Glutamatergic neuron (in vitro differentiated cells): ENCODE data around the gene ZBTB34. TPM values are rescaled to one million over a fixed set of nuclear protein-coding genes. Genes with fewer than 3 reads are reported as not detected.

Source experiments
- DNase-seq: peaks from one replicate; pipeline ENCODE4 v3.0.0; 2022
- H3K27ac Mint-ChIP-seq: one replicate; pipeline ENCODE4 v1.8.0; 2020; ENCODE audit warnings: mild to moderate bottlenecking, mixed read lengths, inconsistent platforms; ENCODE audit not compliant: unreplicated experiment
- H3K27me3 Mint-ChIP-seq: one replicate; pipeline ENCODE4 v1.8.0; 2020; ENCODE audit warnings: mild to moderate bottlenecking, moderate library complexity, mixed read lengths, inconsistent platforms; ENCODE audit not compliant: unreplicated experiment
- H3K36me3 Mint-ChIP-seq: one replicate; pipeline ENCODE4 v1.8.0; 2020; ENCODE audit warnings: mild to moderate bottlenecking, mixed read lengths, inconsistent platforms; ENCODE audit not compliant: unreplicated experiment
- H3K4me1 Mint-ChIP-seq: one replicate; pipeline ENCODE4 v1.8.0; 2020; ENCODE audit warnings: mild to moderate bottlenecking, low read depth, mixed read lengths, inconsistent platforms; ENCODE audit not compliant: unreplicated experiment
- H3K4me3 Mint-ChIP-seq: one replicate; pipeline ENCODE4 v1.8.0; 2020; ENCODE audit warnings: mild to moderate bottlenecking, mixed read lengths, inconsistent platforms; ENCODE audit not compliant: unreplicated experiment
- H3K9me3 Mint-ChIP-seq: one replicate; pipeline ENCODE4 v1.8.0; 2020; ENCODE audit warnings: mild to moderate bottlenecking, moderate library complexity, mixed read lengths, inconsistent platforms; ENCODE audit not compliant: unreplicated experiment
- CTCF ChIP-seq: fragments of 200-600 bp; sonication (generic); IDR thresholded peaks from one replicate; pipeline ENCODE4 v1.5.0; 2021; ENCODE audit not compliant: partially characterized antibody, unreplicated experiment
- total RNA-seq: library from RNA; stranded (reverse); fragmentation: NEBNext Ultra II Directional; extraction: Animal tissue kit (Norgen Biotek cat#: 25700); gene quantifications from one replicate; pipeline ENCODE4 v1.2.1, GENCODE V29; 2021; ENCODE audit not compliant: unreplicated experiment

ZBTB34 gene
- total RNA-seq, 1 donor from 2014 or later: 21.0 TPM

- H3K4me1 Mint-ChIP-seq: peaks cover 37% of the 10 kb centered on the region
- peak overlapping the region; percentile 87 for H3K27ac Mint-ChIP-seq
- DNase-seq: no peak
- no peak for TF ChIP-seq CTCF
- peaks cover 11% of the 10 kb centered on the region for H3K36me3 Mint-ChIP-seq
- peak overlapping the region; percentile 31 for H3K4me3 Mint-ChIP-seq
- H3K27me3 Mint-ChIP-seq: no peaks in the 10 kb centered on the region
- peaks cover 3% of the 10 kb centered on the region for H3K9me3 Mint-ChIP-seq
These were observed 20.5 kb downstream of the ZBTB34 start for GRCh38 chr9:126880947-126881332.

- TF ChIP-seq CTCF: no peak
- Mint-ChIP-seq H3K27ac (no peak overlapping the region), H3K4me1 (peaks cover 42% of the 10 kb centered on the region), H3K36me3 (peaks cover 11% of the 10 kb centered on the region), H3K4me3 (no peak overlapping the region), H3K9me3 (no peaks in the 10 kb centered on the region), H3K27me3 (no peaks in the 10 kb centered on the region)
- DNase-seq: no peak
These were observed 22.3 kb downstream of the ZBTB34 start for GRCh38 chr9:126882746-126883145.

GRCh38 chr9:126883636-126884035 is 23.2 kb downstream of the ZBTB34 start:
- DNase-seq: no peak
- no peaks in the 10 kb centered on the region for H3K27me3 Mint-ChIP-seq
- no peak overlapping the region for H3K27ac Mint-ChIP-seq
- no peak for TF ChIP-seq CTCF
- peaks cover 3% of the 10 kb centered on the region for H3K9me3 Mint-ChIP-seq
- peaks cover 11% of the 10 kb centered on the region for H3K36me3 Mint-ChIP-seq
- no peak overlapping the region for H3K4me3 Mint-ChIP-seq
- H3K4me1 Mint-ChIP-seq: peaks cover 42% of the 10 kb centered on the region

GRCh38 chr9:126885131-126885641 is 24.7 kb downstream of the ZBTB34 start:
- DNase-seq: no peak
- no peak for TF ChIP-seq CTCF
- Mint-ChIP-seq H3K4me3 (no peak overlapping the region), H3K9me3 (peaks cover 6% of the 10 kb centered on the region), H3K27ac (no peak overlapping the region), H3K27me3 (no peaks in the 10 kb centered on the region), H3K36me3 (no peaks in the 10 kb centered on the region), H3K4me1 (peaks cover 44% of the 10 kb centered on the region)

GRCh38 chr9:126886034-126886822 is 25.8 kb downstream of the ZBTB34 start:
- TF ChIP-seq CTCF: no peak
- H3K27me3 Mint-ChIP-seq: no peaks in the 10 kb centered on the region
- peak overlapping the region; percentile 62 for H3K27ac Mint-ChIP-seq
- peaks cover 38% of the 10 kb centered on the region for H3K4me1 Mint-ChIP-seq
- no peak overlapping the region for H3K4me3 Mint-ChIP-seq
- DNase-seq: no peak
- no peaks in the 10 kb centered on the region for H3K36me3 Mint-ChIP-seq
- H3K9me3 Mint-ChIP-seq: peaks cover 6% of the 10 kb centered on the region
